HepG2 (cell line): ENCODE data around the gene COG1. TPM values are rescaled to one million over a fixed set of nuclear protein-coding genes. Genes with fewer than 3 reads are reported as not detected.

Experiments
- CSRNP2 ChIP-seq: sonication (generic); formaldehyde crosslinking; conservative IDR thresholded peaks from 2 replicates; pipeline ENCODE4 v1.8.0; 2022; ENCODE audit warnings: low read depth, missing genetic modification reagents
- GPN1 ChIP-seq: sonication (generic); formaldehyde crosslinking; IDR thresholded peaks from 2 replicates; pipeline ENCODE4 v1.5.1; 2020; ENCODE audit warnings: missing genetic modification reagents, borderline replicate concordance
- HDAC1 ChIP-seq: sonication (generic); formaldehyde crosslinking; IDR thresholded peaks from 2 replicates; pipeline ENCODE4 v1.5.1; 2020; ENCODE audit warnings: mild to moderate bottlenecking, missing genetic modification reagents
- HMG20B ChIP-seq: conservative IDR thresholded peaks from 2 replicates; pipeline ENCODE4 v1.6.1; 2016; ENCODE audit warnings: missing genetic modification reagents, missing compliant biosample characterization
- HOXD1 ChIP-seq: sonication (generic); formaldehyde crosslinking; IDR thresholded peaks from 2 replicates; pipeline ENCODE4 v1.5.0; 2020; ENCODE audit warnings: missing genetic modification reagents
- KAT7 ChIP-seq: IDR thresholded peaks from 2 replicates; pipeline ENCODE4 v1.6.1; 2018; ENCODE audit warnings: borderline replicate concordance, missing compliant biosample characterization
- MED8 ChIP-seq: sonication (generic); formaldehyde crosslinking; IDR thresholded peaks from 2 replicates; pipeline ENCODE4 v1.8.1; 2023; ENCODE audit warnings: mild to moderate bottlenecking, missing genetic modification reagents; ENCODE audit not compliant: insufficient replicate concordance
- MEF2D ChIP-seq: sonication (generic); formaldehyde crosslinking; IDR thresholded peaks from 2 replicates; pipeline ENCODE4 v1.5.1; 2020; ENCODE audit warnings: mild to moderate bottlenecking, missing genetic modification reagents
- NCOA5 ChIP-seq: sonication (generic); formaldehyde crosslinking; IDR thresholded peaks from 2 replicates; pipeline ENCODE4 v1.4.0; 2020; ENCODE audit warnings: missing genetic modification reagents
- PHF8 ChIP-seq: sonication (generic); formaldehyde crosslinking; IDR thresholded peaks from 2 replicates; pipeline ENCODE4 v1.5.0; 2020; ENCODE audit warnings: missing genetic modification reagents
- PRDM15 ChIP-seq: sonication (generic); formaldehyde crosslinking; IDR thresholded peaks from 2 replicates; pipeline ENCODE4 v1.4.0; 2020; ENCODE audit warnings: missing genetic modification reagents
- PREB ChIP-seq: sonication (generic); formaldehyde crosslinking; IDR thresholded peaks from 2 replicates; pipeline ENCODE4 v1.4.0; 2020; ENCODE audit warnings: missing genetic modification reagents
- SMARCC2 ChIP-seq: fragments of 450-650 bp; IDR thresholded peaks from 2 replicates; pipeline ENCODE4 v1.6.1; 2017; ENCODE audit warnings: antibody characterized with exemption, mild to moderate bottlenecking
- SSRP1 ChIP-seq: IDR thresholded peaks from 2 replicates; pipeline ENCODE4 v1.6.1; 2016; ENCODE audit warnings: control low read depth
- ZFP36 ChIP-seq: fragments of 150-350 bp; IDR thresholded peaks from 2 replicates; pipeline ENCODE4 v1.6.1; 2018; ENCODE audit warnings: borderline replicate concordance, low read length, low read depth; ENCODE audit not compliant: partially characterized antibody
- ZNF138 ChIP-seq: sonication (generic); formaldehyde crosslinking; IDR thresholded peaks from 2 replicates; pipeline ENCODE4 v1.5.0; 2020; ENCODE audit warnings: mild to moderate bottlenecking, low read depth, missing genetic modification reagents
- ZNF234 ChIP-seq: sonication (generic); formaldehyde crosslinking; conservative IDR thresholded peaks from 2 replicates; pipeline ENCODE4 v1.5.1; 2020; ENCODE audit warnings: mild to moderate bottlenecking, missing genetic modification reagents
- ZNF263 ChIP-seq: sonication (generic); formaldehyde crosslinking; IDR thresholded peaks from 2 replicates; pipeline ENCODE4 v1.4.0; 2020; ENCODE audit warnings: missing genetic modification reagents
- ZNF331 ChIP-seq: sonication (generic); formaldehyde crosslinking; IDR thresholded peaks from 2 replicates; pipeline ENCODE4 v1.4.0; 2020; ENCODE audit warnings: missing genetic modification reagents
- ZNF562 ChIP-seq: sonication (generic); formaldehyde crosslinking; IDR thresholded peaks from 2 replicates; pipeline ENCODE4 v1.8.0; 2022; ENCODE audit warnings: missing genetic modification reagents, borderline replicate concordance
- ZNF746 ChIP-seq: sonication (generic); formaldehyde crosslinking; IDR thresholded peaks from 2 replicates; pipeline ENCODE4 v1.8.0; 2022; ENCODE audit warnings: mild to moderate bottlenecking, missing genetic modification reagents
- ZNF83 ChIP-seq: sonication (generic); formaldehyde crosslinking; IDR thresholded peaks from 2 replicates; pipeline ENCODE4 v1.4.0; 2020; ENCODE audit warnings: missing genetic modification reagents, mild to moderate bottlenecking, borderline replicate concordance
- polyA plus RNA-seq, 8 experiments: library from polyadenylated mRNA; depleted of rRNA in 3 of 8; stranded (reverse) in 7 of 8; unstranded in 1 of 8; fragments of >200 nt; fragmentation: Illumina TruSeq in 4 of 8; extraction: Trizol in 4 of 8; gene quantifications; 2 replicates each; pipeline versions ENCODE4 v1.2.1 to v1.2.3, GENCODE V29; 2011 to 2016; ENCODE audit warnings: low read depth in 4 of 8, missing spikeins in 1 of 8, mixed read lengths in 1 of 8; ENCODE audit not compliant: insufficient read depth in 1 of 8
- total RNA-seq, 5 experiments: library from RNA; depleted of rRNA; stranded (reverse); fragments of >200 nt; fragmentation: Illumina TruSeq; extraction: Trizol; gene quantifications; 2 replicates each; pipeline ENCODE4 v1.2.3, GENCODE V29; 2016; ENCODE audit warnings: low read depth in 1 of 5
- TF ChIP-seq, protein P1 (sequence below): sonication (generic); formaldehyde crosslinking; IDR thresholded peaks from 2 replicates; pipeline ENCODE4 v1.4.0; 2020; ENCODE audit warnings: mild to moderate bottlenecking, low read depth, missing genetic modification reagents

The COG1 gene
- total and polyA plus RNA-seq, 2 of the 13 experiments (the other 11 are each of a cell fraction or from before 2014, with no cell fraction given), result 36.6 to 39.7 TPM

- TF ChIP-seq, protein P1, sequence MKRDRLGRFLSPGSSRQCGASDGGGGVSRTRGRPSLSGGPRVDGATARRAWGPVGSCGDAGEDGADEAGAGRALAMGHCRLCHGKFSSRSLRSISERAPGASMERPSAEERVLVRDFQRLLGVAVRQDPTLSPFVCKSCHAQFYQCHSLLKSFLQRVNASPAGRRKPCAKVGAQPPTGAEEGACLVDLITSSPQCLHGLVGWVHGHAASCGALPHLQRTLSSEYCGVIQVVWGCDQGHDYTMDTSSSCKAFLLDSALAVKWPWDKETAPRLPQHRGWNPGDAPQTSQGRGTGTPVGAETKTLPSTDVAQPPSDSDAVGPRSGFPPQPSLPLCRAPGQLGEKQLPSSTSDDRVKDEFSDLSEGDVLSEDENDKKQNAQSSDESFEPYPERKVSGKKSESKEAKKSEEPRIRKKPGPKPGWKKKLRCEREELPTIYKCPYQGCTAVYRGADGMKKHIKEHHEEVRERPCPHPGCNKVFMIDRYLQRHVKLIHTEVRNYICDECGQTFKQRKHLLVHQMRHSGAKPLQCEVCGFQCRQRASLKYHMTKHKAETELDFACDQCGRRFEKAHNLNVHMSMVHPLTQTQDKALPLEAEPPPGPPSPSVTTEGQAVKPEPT (CRISPR knock-in tag), result no peak; the same call in 1 of the 2 replicates
- no peak for TF ChIP-seq GPN1 (CRISPR knock-in tag)
- TF ChIP-seq ZNF562 (CRISPR knock-in tag), result no peak
- TF ChIP-seq MED8 (CRISPR knock-in tag), result no peak
- TF ChIP-seq HOXD1, result no peak
- TF ChIP-seq ZNF234, result no peak
- TF ChIP-seq SSRP1 (CRISPR knock-in tag), result no peak
- TF ChIP-seq HDAC1, result no peak; the same call in 1 of the 2 replicates
- no peak for TF ChIP-seq ZFP36
- TF ChIP-seq ZNF138, result 0 out of 2 replicates have a peak, but pooled peaks have one; percentile 11
- no peak for TF ChIP-seq HMG20B
- TF ChIP-seq ZNF331 (CRISPR knock-in tag), result no peak
- no peak for TF ChIP-seq SMARCC2
- TF ChIP-seq MEF2D (CRISPR knock-in tag), result peak; percentile 48; the same call in 1 of the 2 replicates
- TF ChIP-seq ZNF83 (CRISPR knock-in tag), result no peak
- no peak for TF ChIP-seq ZNF746 (CRISPR knock-in tag)
- TF ChIP-seq KAT7 (CRISPR knock-in tag), result no peak
- no peak for TF ChIP-seq CSRNP2 (CRISPR knock-in tag)
- TF ChIP-seq PHF8 (CRISPR knock-in tag), result peak; percentile 3; the same call in 1 of the 2 replicates
- TF ChIP-seq PRDM15, result no peak
- peak; percentile 92 for TF ChIP-seq ZNF263 (CRISPR knock-in tag)
- TF ChIP-seq NCOA5 (CRISPR knock-in tag), result no peak
- no peak for TF ChIP-seq PREB (CRISPR knock-in tag)
These were observed 39.9 kb downstream of the COG1 start (continued) for GRCh38 chr17:73232587-73233373.
